HS-27A (cell line): ENCODE results near the gene CALHM4.

Experiments used
- DNase-seq: peaks from one replicate; pipeline ENCODE4 v3.0.0-alpha.2; 2012; ENCODE audit warnings: low read depth, missing footprints

Gene CALHM4

DNA sequence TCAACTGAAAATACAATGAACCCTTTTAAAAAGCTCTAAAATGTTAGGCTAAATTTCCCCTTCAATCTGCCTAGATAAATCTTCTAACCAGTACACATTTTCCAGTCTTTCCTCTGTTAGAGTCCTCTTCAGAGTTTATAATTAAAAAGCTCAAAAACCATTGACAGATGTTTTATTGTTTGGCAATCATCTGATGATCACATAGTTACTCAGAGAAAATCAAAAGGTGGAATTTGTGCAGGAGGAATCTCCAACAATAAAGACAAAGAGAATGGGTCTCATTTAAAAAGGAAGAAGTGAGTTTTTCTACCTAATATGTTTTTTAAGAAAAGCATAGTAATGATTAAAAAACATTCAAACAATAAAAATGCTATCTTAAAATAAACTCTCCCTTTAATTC lies 11.1 kb upstream of the CALHM4 start:
- DNase-seq: no peak

DNA sequence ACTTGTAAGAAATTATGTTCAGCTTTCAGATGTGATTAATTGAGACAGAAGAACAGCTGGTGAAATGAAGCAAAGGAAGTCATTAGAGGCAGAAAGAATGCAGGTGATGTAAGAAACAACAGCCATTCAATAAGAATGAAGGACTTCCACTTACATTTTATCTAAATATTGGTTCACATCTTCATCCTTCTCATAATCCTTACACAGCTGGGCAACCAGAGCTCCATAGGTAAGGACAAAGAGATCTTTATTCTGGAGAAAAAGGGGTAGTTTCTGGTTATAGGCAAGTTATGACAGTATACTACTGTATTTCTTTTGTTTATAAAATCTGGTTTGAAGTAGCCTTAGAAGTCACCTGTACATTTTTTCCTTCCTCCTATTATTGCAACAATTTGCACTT lies 10.4 kb upstream of the CALHM4 start:
- DNase-seq: no peak

GRCh38 chr6:116545651-116546050 lies 7.9 kb upstream of the CALHM4 start, which contains the start of gene TRAPPC3L:
Gene TRAPPC3L (minus strand): TSS chr6:116545684. CDS start chr6:116545514, 170 bp downstream.
- no peak for DNase-seq

GRCh38 chr6:116547358-116547757 lies 6.2 kb upstream of the CALHM4 start:
- DNase-seq: no peak

GRCh38 chr6:116550796-116551195 lies 2.8 kb upstream of the CALHM4 start:
- DNase-seq: no peak

DNA sequence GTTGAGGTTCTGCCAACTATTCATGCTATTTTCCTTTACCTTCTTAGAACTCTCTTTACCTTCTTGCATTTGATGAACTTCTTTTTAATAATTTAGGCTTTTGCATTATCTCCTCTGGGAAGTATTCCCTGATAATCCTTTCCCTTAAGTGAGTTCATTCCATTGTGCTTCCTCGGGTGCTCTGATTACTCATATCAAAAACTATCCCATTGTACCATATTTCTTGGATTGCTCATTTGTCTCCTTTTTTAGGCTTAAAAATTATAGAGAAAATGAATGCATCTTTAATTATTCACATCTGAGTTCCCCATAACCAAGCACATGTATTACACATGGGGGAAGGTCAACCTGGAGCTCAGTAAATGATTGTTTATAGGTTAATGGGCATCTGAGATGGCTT lies 2.5 kb downstream of the CALHM4 start:
- peak; percentile 77 for DNase-seq

GRCh38 chr6:116556814-116557415 lies 3.4 kb downstream of the CALHM4 start:
- DNase-seq: no peak

DNA sequence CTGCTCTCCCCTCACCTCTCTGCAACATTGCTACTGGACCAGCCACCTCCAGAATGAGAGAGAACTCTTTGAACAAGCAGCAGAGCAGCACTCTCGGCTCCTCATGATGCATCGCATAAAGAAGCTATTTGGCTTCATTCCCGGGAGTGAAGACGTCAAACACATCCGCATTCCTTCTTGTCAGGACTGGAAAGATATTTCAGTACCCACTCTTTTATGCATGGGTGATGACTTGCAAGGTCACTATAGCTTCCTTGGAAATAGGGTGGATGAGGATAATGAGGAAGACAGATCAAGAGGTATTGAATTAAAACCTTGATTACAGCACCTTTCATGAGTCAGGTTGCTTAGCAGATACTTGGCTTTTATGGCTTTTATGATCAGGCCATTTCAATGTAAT lies 4.3 kb downstream of the CALHM4 start:
- DNase-seq: peak; percentile 91

DNA sequence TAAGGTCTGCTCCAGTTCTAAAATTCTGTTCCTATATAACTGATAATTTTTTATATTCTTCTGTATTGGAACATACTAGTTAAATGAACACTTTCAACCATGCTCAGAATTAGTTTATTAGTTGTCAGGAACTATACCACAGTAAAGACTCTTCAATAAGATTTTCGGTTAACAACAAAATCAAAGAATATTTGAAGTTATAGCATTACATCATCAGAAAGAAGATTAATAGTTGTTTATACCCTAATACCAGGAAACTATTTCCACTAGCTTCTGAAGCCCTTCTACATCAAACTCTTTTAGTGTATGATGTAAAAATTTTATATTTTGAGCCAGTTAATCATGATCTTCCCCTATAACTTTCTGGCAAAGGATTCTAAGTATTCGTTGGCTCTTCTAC lies 6.6 kb downstream of the CALHM4 start:
- DNase-seq: no peak

DNA sequence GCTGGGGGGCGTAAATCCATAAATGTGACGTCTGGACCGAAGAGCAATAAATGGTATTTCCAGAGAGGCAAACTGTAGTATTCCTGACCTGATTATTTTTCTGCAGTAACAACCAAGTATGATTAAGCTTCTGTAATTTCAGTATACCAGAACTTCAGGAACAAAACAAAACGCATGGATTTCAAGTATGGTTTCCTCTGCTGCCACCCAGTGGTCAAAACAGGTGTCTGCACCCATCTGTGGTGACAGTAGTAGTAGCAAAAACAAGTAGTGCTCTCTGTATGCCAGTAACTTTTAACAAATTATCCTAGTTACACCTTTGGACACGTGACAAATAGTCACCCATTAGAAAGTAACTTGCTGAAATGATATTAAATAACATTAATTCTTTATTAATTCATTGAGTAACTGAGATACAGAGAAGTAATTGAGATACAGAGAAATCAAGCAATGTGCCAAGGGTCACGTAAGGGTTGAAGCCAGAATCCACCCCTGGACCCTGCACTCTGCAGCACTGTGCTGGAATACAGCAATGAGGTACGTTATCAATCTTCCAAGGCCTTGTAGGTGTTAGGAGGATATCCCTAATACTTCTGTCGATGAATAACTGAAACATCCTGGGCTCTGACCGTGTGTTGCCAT lies 7.9 kb downstream of the CALHM4 start:
- no peak for DNase-seq

- DNase-seq: no peak
Observed at GRCh38 chr6:116562019-116562403, 8.5 kb downstream of the CALHM4 start.

- DNase-seq: no peak
Observed at GRCh38 chr6:116562614-116563013, 9.1 kb downstream of the CALHM4 start.

DNA sequence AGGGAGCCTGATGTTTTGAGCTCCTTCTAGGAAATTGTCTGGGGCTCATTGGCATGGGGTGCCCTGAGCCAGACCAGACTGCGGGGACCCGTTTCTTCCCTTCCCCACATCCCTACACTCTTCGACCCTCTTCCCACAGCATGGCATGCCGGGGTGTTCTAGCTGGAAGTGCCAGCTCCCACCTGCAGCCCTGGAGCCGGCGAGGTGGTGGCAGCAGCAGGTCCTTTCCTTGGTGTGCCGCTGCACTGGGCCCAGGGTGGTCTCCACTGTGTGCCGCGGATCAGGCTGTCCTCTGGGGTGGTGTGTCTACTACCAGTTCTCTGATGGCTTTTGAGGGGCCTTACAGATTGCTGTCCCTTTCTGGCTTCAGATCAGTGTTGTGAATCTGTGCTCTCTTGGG lies 10.3 kb downstream of the CALHM4 start:
- no peak for DNase-seq

- DNase-seq: no peak
Observed at GRCh38 chr6:116564311-116564710, 10.8 kb downstream of the CALHM4 start.

GRCh38 chr6:116564921-116565872 lies 11.6 kb downstream of the CALHM4 start:
- DNase-seq: no peak

- no peak for DNase-seq
Observed at GRCh38 chr6:116568111-116568510, 14.6 kb downstream of the CALHM4 start.

GRCh38 chr6:116568821-116569755 lies 15.5 kb downstream of the CALHM4 start:
- no peak for DNase-seq

- DNase-seq: peak; percentile 97
Observed at GRCh38 chr6:116570856-116571682, 17.5 kb downstream of the CALHM4 start, which contains the start of gene RWDD1. Gene RWDD1 (plus strand): TSS chr6:116571504. CDS start chr6:116571583, 79 bp downstream.

DNA sequence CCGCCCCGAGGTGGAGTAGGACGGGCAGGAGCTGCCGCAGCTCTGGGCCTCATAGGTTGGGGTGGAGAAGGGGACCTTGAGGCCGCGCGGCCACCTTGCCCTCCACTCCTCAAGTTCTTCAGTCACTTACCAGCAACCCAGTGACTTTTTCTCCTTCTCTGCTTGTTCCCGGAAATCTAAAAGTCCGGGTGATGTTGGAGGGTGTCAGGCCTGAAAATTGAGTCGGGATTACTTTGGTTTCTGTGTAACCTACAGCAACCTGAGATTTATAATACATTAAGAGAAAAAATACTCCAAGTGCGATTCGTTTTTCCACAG lies 18.1 kb downstream of the CALHM4 start:
- DNase-seq: no peak

DNA sequence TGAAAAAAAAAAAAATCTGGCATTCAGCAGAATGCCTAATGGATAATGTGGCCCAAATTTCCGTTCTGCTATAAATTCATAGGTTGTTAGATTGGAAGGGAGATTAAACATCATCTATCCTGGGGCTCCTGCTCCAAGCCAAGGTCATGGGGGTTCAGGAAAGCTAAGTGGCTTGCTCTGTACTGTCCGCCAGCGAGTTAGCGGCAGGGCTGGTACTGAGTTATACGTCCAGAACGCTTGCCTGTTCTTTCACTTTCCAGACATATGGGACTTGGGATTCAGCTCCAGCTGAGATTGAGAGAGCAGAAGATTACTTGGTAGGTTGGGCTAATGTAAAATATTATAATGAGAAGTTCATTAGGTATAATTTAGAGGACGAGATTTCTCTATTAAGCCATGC lies 18.6 kb downstream of the CALHM4 start:
- DNase-seq: no peak

GRCh38 chr6:116575227-116575626 lies 21.7 kb downstream of the CALHM4 start:
- no peak for DNase-seq
